OCI-LY7 (cell line): ENCODE results near the gene KIAA0513.

Experiments
- CTCF ChIP-seq: fragments of 200-600 bp; sonication (generic); conservative IDR thresholded peaks from 2 replicates; pipeline ENCODE4 v1.5.1; 2014; ENCODE audit warnings: mild to moderate bottlenecking, antibody characterized with exemption, low read length, moderate library complexity, mixed read lengths
- EZH2phosphoT487 ChIP-seq: fragments of 200-600 bp; sonication (generic); IDR thresholded peaks from 2 replicates; pipeline ENCODE4 v1.6.1; 2018; ENCODE audit warnings: low read depth, borderline replicate concordance, mild to moderate bottlenecking, mixed run types, antibody characterized with exemption, low read length, moderate library complexity, mixed read lengths

GRCh38 chr16:85048921-85049562 lies 21.4 kb downstream of the KIAA0513 start:
- TF ChIP-seq CTCF (no peak), EZH2phosphoT487 (no peak)
